ENCODE measurements around the gene RCAN2. TPM values are rescaled to one million over a fixed set of nuclear protein-coding genes. Genes with fewer than 3 reads are reported as not detected.

The RCAN2 gene
- total RNA-seq, 1 donor from 2014 or later = 0.34 TPM

- DNase-seq = no peak
These were observed 284.1 kb downstream of the RCAN2 start for GRCh38 chr6:46207174-46207573.

GRCh38 chr6:46204880-46205650 is 286.2 kb downstream of the RCAN2 start:
- no peak for DNase-seq

- no peak for DNase-seq
These were observed 287.7 kb downstream of the RCAN2 start for GRCh38 chr6:46203391-46204177.

- no peak for DNase-seq
These were observed 289.5 kb downstream of the RCAN2 start for GRCh38 chr6:46201702-46202101.

- DNase-seq = no peak
These were observed 291.9 kb downstream of the RCAN2 start for GRCh38 chr6:46199387-46199786.

- DNase-seq = no peak
These were observed 299.3 kb downstream of the RCAN2 start for GRCh38 chr6:46191961-46192360.

GRCh38 chr6:46190889-46191288 is 300.4 kb downstream of the RCAN2 start:
- no peak for DNase-seq

GRCh38 chr6:46189726-46190125 is 301.5 kb downstream of the RCAN2 start:
- DNase-seq = no peak

- no peak for DNase-seq
These were observed 304.7 kb downstream of the RCAN2 start for GRCh38 chr6:46186583-46186982.

GRCh38 chr6:46184114-46184513 is 307.1 kb downstream of the RCAN2 start:
- peak; percentile 64 for DNase-seq

- DNase-seq = no peak
These were observed 315.3 kb downstream of the RCAN2 start for GRCh38 chr6:46175976-46176375.

DNA sequence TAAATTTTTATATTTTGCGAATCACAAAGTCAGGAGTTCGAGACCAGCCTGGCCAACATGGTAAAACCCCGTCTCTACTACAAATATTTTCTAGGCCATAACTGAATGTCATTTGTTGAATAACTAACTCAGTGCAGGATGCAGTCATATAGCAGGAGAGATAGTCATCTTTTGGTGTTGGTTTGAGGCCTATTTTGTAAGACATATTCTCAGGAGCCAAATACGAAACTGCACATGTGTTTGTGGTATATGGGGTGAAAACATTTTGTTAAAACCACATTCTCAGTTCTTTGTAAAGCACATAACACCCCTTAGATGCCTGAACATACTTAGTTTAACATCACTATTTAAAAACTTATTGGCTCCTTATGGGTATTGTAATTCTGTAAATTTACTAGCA is 315.8 kb downstream of the RCAN2 start:
- no peak for DNase-seq

- DNase-seq = no peak
These were observed 316.3 kb downstream of the RCAN2 start for GRCh38 chr6:46174904-46175303.

DNA sequence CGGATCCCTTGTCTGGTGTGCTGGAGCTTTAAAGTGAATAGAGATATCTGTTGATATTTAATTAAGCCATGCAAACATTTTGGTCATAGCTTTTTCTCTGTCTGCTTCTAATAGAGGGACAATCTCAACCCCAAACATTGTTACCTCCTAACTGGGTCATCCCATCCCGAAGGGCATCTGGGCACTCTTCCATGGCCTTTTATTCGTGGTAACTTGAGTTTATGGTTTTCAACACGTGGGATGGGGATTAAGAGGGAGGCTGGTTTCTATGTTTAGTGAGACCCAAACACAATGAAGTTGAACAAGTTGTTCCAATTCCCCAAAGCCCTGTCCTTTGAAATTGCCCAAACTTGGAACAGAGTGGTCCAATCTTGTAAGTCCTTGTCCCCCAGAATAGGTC is 319.1 kb downstream of the RCAN2 start:
- DNase-seq = no peak

Other genes with a start within 250 kb of the RCAN2 start
- 0.74 and 3.4 TPM in 2 replicates for gene CYP39A1, start 161.4 kb upstream of the RCAN2 start, total RNA-seq
- gene SLC25A27, start 161.5 kb upstream of the RCAN2 start, total RNA-seq = 1.9 and 6.3 TPM in 2 replicates
- gene TDRD6, start 196.4 kb upstream of the RCAN2 start, total RNA-seq = 0.05 and 0.17 TPM in 2 replicates
- gene PLA2G7, start 243.9 kb upstream of the RCAN2 start, total RNA-seq = not detected in 2 replicates

Data from dermis blood vessel endothelial cell (primary cell).